Lower leg skin (tissue), 3 donors: ENCODE data around the gene TBC1D7.

Experiments used
- POLR2A ChIP-seq, 2 donors: fragments of 450-650 bp; IDR thresholded peaks; one replicate each; pipeline ENCODE4 v1.6.1; 2016 to 2017; ENCODE audit warnings: antibody characterized with exemption in 2 of 2, mild to moderate bottlenecking in 1 of 2, moderate library complexity in 1 of 2
- TF ChIP-seq, protein P1 (sequence below), 3 donors: fragments of 450-650 bp; IDR thresholded peaks; one replicate each; pipeline ENCODE4 v1.5.1; 2016; ENCODE audit warnings: antibody characterized with exemption in 3 of 3, mild to moderate bottlenecking in 3 of 3, moderate library complexity in 2 of 3

DNA sequence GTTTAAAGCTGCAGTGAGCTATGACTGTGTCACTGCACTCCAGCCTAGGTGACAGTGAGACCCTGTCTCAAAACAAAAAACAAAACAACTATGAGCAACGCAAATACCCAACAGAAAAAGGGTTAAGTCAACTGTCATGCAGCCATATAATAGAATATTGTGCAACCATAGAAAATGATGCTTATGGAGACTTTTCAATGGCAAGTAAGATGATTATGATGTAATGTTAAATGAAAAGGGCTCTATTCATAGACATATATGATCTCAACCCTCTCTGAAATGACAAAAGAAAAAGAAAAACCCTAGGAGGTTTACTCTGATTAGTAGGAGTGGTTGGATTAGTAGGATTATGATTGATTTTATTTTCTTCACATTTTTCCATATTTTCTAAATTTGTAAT, 41.3 kb upstream of the TBC1D7 start:
- TF ChIP-seq, protein P1, sequence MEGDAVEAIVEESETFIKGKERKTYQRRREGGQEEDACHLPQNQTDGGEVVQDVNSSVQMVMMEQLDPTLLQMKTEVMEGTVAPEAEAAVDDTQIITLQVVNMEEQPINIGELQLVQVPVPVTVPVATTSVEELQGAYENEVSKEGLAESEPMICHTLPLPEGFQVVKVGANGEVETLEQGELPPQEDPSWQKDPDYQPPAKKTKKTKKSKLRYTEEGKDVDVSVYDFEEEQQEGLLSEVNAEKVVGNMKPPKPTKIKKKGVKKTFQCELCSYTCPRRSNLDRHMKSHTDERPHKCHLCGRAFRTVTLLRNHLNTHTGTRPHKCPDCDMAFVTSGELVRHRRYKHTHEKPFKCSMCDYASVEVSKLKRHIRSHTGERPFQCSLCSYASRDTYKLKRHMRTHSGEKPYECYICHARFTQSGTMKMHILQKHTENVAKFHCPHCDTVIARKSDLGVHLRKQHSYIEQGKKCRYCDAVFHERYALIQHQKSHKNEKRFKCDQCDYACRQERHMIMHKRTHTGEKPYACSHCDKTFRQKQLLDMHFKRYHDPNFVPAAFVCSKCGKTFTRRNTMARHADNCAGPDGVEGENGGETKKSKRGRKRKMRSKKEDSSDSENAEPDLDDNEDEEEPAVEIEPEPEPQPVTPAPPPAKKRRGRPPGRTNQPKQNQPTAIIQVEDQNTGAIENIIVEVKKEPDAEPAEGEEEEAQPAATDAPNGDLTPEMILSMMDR (IDR thresholded peaks at IDR 0.05), result no peak
- TF ChIP-seq POLR2A (IDR thresholded peaks at IDR 0.05), result no peak
